ENCODE measurements around the gene HIPK4.
"Not testable (repeated sequence)": the region's sequence is repeated elsewhere in the genome, so short reads cannot be mapped to it uniquely, and the experiment has no call there.

The HIPK4 gene

DNA sequence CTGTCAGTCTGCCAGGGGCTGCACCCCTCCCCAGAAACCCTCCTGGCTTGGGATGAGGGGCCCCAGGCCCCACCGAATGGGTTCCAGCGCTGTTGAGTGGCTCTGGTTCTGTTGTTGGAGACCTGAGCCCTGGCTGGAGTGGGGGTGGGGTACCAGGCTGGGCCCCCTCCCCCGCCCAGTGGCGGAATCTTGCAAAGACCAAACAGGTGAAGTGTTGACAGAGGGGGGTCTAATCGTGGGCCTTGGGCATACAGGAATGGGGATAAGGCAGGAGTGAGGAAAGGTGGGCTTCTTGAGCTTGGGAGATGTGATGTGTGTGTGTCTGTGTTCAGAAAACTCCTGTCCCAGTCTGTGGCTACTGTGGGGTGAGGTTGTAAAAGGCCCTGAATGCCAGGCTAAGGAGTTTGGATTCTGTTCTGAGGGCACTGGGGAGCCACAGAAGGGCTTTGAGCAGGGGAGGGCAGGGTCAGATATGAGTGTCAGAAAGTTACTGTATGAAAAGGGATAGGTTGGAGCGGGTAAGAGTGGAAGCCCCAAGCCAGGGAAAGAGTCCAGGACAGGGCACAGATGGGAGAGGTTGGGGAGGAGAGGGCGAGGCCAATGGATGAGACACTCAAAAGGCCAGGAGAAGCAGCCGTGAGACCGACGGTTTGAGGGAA, at the start of gene HIPK4:
HIPK4 (minus strand) TSS at position 98 of the 659 bp plus-strand sequence. CDS start 279 bp downstream, outside the sequence.
- DNase-seq: no peak

- DNase-seq: no peak
These were observed 48.3 kb upstream of the HIPK4 start for GRCh38 chr19:40438284-40438683.

- DNase-seq: peak; percentile 69 to 74
These were observed 43.6 kb upstream of the HIPK4 start for GRCh38 chr19:40433391-40434216.

- DNase-seq: not testable (repeated sequence)
These were observed 42.8 kb upstream of the HIPK4 start for GRCh38 chr19:40432760-40433159.

- DNase-seq: no peak
These were observed 41.7 kb upstream of the HIPK4 start for GRCh38 chr19:40431698-40432097.

DNA sequence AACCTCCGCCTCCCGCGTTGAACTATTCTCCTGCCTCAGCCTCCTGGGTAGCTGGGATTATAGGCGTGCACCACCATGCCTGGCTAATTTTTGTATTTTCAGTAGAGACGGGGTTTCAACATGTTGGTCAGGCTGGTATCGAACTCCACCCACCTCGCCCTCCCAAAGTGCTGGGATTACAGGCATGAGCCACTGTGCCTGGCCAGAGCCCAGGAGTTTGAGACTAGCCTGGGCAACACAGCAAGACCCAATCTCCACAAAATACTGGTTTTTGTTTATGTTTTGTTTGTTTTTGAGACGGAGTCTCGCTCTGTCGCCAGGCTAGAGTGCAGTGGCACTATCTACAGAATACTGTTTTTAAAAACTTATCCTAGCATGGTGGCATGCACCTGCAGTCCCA, 40.3 kb upstream of the HIPK4 start:
- not testable (repeated sequence) for DNase-seq

DNA sequence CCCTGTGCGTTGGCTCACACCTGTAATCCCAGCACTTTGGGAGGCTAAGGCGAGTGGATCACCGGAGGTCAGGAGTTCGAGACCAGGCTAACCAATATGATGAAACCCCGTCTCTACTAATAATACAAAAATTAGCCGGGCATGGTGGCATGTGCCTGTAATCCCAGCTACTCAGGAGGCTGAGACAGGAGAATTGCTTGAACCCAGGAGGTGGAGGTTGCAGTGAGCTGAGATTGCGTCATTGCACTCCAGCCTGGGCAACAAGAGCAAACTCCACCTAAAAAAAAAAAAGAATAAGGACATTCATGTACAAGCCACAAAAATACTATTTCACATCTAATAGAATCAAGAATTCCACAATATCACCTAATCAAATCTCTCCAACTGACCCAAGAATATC, 38.2 kb upstream of the HIPK4 start:
- DNase-seq: not testable (repeated sequence)

GRCh38 chr19:40425450-40426287, 35.7 kb upstream of the HIPK4 start, which contains the start of gene SERTAD1:
TSS of gene SERTAD1 (minus strand) at chr19:40425992. CDS start at chr19:40423546, 2,446 bp downstream.
- peak; percentile 87 to 97 for DNase-seq

DNA sequence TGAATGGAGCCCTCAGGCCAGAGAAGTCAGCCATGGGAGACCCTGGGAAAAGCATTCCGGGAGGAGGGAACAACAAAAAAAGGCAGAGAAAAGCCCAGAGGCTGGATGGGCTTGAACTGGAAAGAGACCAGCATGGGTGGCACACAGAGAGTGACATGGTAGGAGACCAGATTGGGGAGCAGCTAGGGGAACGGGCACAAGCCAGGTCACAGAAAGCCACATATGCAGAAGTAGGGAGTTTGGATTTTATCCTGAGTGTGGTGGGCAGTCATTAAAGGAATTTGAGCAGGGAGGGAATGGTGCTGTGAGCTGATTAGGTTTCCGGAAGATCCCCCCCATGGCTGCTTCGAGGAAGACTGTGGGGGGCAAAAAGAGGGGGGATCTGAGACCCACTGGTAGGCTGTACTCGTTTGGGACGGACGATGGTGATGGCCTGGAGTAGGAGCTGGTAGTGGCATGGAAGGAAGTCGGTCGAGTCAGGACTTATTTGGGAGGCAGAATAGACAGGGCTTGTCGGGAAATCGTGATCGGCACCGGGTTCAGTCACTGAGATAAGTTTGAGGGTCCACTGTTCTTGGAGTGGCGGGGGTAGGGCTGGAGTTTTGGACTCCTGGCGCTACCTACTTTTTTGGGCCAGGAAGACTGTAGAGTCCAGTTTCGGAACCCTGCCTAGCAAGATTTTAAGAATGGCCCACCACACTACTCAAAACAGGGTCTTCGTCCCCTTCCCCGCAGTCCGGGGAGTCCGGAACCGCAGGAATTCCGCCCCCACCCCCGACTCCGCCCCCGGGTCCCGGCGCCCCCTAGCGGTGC, 34.9 kb upstream of the HIPK4 start:
- DNase-seq: peak in 1 of 2 experiments; percentile 36

- DNase-seq: no peak
These were observed 34.0 kb upstream of the HIPK4 start for GRCh38 chr19:40423938-40424337.

DNA sequence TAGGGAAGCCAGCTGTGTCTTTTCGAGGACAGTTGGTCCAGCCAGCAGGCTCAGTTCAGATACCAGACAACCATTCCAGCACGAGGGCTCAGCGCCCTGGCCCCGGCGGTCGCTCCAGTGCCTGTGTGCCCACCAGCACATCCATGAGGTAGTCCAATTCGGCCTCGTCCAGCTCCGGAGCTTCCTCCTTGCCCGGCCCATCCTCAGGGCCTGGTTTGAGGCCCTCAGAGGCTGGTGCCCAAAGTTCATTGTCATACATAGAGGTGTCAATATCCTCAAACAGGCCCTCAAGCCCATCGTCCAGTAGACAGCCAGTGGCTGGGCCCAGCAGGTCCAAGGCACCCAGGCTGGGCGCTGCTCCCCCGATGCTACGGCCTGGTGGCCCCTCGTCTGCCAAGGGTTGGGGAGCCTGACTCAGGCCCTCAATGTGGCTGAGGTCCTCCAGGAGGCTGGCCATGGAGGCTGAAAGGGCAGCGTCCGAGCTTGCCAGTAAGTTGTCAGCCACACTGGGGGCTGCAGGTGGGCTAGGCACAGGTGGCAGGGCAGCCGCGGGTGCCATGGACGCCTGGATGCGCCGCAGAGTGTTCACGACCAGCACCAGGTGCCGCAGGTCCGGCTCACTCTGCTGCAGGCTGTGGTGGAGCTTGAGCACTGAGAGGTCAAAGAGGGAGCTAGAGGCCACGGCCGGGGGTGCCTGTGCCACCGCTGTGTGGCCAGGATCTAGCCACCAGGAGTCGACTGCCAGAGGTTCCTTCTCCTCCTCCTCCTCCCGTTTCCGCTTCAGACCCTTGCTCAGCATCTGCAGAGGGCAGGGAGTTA, 33.0 kb upstream of the HIPK4 start:
- DNase-seq: no peak

DNA sequence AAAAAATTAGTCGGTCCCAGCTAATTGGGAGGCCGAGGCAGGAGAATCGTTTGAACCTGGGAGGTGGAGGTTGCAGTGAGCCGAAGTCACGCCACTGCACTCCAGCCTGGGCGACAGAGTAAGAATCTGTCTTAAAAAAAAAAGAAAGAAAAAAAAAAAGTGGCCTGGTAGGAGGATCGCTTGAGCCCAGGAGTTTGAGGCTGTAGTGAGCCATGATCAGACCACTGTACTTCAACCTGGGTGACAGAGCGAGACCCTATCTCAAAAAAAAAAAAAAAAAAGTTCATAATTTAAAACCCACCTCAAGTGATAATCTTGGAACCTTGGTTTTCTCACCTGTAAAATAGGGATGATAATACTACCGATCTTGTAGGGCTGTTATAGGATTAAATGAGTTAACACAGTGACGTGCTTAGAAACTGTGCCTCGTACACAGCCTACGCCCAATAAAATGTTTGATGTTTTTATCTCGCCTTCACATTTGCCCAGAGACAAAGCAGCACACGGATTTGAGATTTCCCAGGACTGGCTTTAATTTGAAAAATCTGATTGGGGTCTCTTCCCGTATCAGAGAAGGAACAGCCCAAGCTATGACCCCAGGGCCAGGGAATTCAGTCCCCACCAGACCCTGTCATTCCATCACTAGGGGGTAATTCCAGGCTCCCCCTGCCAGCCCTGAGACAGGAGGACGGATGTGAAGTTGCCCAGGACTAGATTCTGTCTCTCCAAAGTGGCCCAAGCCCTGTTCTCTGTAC, 32.2 kb upstream of the HIPK4 start:
- no peak for DNase-seq

GRCh38 chr19:40420766-40421765, 31.1 kb upstream of the HIPK4 start:
- DNase-seq: peak; percentile 79 to 85

GRCh38 chr19:40420451-40420765, 30.4 kb upstream of the HIPK4 start:
- DNase-seq: no peak

DNA sequence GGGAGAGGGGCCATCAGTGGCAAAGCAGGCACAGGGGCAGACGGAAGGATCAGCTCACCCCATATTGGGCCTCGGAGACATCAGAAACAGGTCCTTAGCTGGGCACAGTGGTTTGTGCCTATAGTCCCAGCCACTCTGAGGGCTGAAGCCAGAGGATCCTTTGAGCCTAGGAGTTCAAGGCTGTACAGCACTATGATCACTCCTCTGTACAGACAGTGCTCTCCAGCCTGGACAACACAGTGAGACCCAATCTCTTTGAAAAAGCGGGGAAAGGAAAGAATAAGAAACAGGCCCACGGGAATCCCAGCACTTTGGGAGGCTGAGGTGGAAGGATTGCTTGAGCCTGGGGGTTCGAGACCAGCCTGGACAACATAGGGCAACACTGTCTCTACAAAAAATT, 29.8 kb upstream of the HIPK4 start:
- DNase-seq: no peak

- no peak for DNase-seq
These were observed 29.2 kb upstream of the HIPK4 start for GRCh38 chr19:40419066-40419612.

GRCh38 chr19:40418040-40418439, 28.1 kb upstream of the HIPK4 start:
- no peak for DNase-seq

- DNase-seq: no peak
These were observed 27.6 kb upstream of the HIPK4 start for GRCh38 chr19:40417643-40417981.

DNA sequence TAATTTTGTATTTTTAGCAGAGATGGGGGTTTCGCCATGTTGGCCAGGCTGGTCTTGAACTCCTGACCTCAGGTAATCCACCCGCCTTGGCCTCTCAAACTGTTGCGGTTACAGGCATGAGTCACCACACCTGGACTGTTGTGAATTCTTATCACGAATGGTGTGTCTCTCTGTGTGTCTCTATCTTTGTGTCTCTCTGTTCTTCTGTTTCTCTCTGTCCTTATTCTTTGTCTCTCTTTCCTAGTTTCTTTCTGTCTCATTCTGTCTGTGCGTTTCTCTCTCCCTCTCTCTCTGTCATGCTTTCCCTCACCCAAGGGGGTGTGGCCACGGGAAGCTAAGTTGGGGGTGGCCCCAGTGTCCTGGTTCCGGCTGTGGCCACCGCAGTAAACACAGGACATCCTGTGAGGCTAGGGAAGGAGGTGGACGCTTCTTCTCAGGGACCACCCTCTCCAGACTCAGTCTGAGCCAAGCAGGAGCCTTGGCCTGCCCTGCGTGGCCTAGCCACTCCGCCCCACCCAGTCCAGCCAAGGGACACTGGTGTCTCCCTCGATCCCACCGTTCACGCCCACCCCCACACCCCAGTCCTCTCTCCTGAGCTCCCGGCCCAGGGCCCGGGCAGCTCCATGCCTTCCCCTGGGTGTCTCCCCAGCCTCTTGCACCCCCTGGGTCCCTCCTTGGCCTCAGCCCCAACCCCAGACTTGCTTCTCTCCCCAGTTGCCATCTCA, 27.1 kb upstream of the HIPK4 start:
- peak; percentile 65 to 75 for DNase-seq

All from SW 1271 (cell line).